Trophoblast cell (in vitro differentiated cells and primary cell): ENCODE measurements around the gene TSBP1.

ENCODE experiments used
- DNase-seq, 2 donors: peaks; one replicate each; pipeline ENCODE4 v3.0.0-alpha.2; 2016
- H2AFZ ChIP-seq: 2 replicates; pipeline ENCODE4 v1.6.1; 2013; ENCODE audit warnings: low read length, moderate library complexity, mild to moderate bottlenecking; ENCODE audit not compliant: insufficient read depth, poor library complexity
- H2AK5ac ChIP-seq: 2 replicates; pipeline ENCODE4 v1.6.1; 2013; ENCODE audit warnings: mild to moderate bottlenecking, low read length
- H2BK120ac ChIP-seq: 2 replicates; pipeline ENCODE4 v1.6.1; 2013; ENCODE audit warnings: low read length, mild to moderate bottlenecking, moderate library complexity; ENCODE audit not compliant: insufficient read depth, poor library complexity
- H2BK12ac ChIP-seq: 2 replicates; pipeline ENCODE4 v1.6.1; 2013; ENCODE audit warnings: mild to moderate bottlenecking, low read length, moderate library complexity
- H2BK5ac ChIP-seq: 2 replicates; pipeline ENCODE4 v1.6.1; 2013; ENCODE audit warnings: low read length, low read depth, moderate library complexity, mild to moderate bottlenecking; ENCODE audit not compliant: poor library complexity
- H3K14ac ChIP-seq: 2 replicates; pipeline ENCODE4 v1.6.1; 2013; ENCODE audit warnings: mild to moderate bottlenecking, low read length
- H3K18ac ChIP-seq: 2 replicates; pipeline ENCODE4 v1.6.1; 2013; ENCODE audit warnings: mild to moderate bottlenecking, low read length
- H3K23ac ChIP-seq: 2 replicates; pipeline ENCODE4 v1.6.1; 2013; ENCODE audit warnings: low read length
- H3K27ac ChIP-seq: 2 replicates; pipeline ENCODE4 v1.5.1; 2013; ENCODE audit warnings: low read depth, mild to moderate bottlenecking, inconsistent platforms, low read length, moderate library complexity
- H3K27me3 ChIP-seq: 2 replicates; pipeline ENCODE4 v1.6.1; 2013; ENCODE audit warnings: inconsistent platforms, mild to moderate bottlenecking, low read length, moderate library complexity; ENCODE audit not compliant: insufficient read depth
- H3K36me3 ChIP-seq, 2 experiments: 1 replicate in 1 of 2; 2 replicates in 1 of 2; pipeline ENCODE4 v1.6.1; 2013; ENCODE audit warnings: low read length in 2 of 2, mild to moderate bottlenecking in 2 of 2, moderate library complexity in 1 of 2; ENCODE audit not compliant: insufficient read depth in 2 of 2, control insufficient read depth in 1 of 2
- H3K4ac ChIP-seq: 2 replicates; pipeline ENCODE4 v1.6.1; 2013; ENCODE audit warnings: low read depth, mild to moderate bottlenecking, low read length, moderate library complexity
- H3K4me1 ChIP-seq, 2 experiments: 1 replicate in 1 of 2; 2 replicates in 1 of 2; pipeline ENCODE4 v1.6.1; 2013; ENCODE audit warnings: low read length in 2 of 2, mild to moderate bottlenecking in 2 of 2, moderate library complexity in 1 of 2; ENCODE audit not compliant: insufficient read depth in 2 of 2, control insufficient read depth in 1 of 2
- H3K4me2 ChIP-seq: 2 replicates; pipeline ENCODE4 v1.6.1; 2013; ENCODE audit warnings: inconsistent platforms, mild to moderate bottlenecking, low read length, moderate library complexity
- H3K4me3 ChIP-seq: 2 replicates; pipeline ENCODE4 v1.5.1; 2013; ENCODE audit warnings: mild to moderate bottlenecking, low read depth, low read length, inconsistent platforms
- H3K79me1 ChIP-seq: one replicate; pipeline ENCODE4 v1.6.1; 2013; ENCODE audit warnings: low read length
- H3K79me2 ChIP-seq: 2 replicates; pipeline ENCODE4 v1.6.1; 2013; ENCODE audit warnings: low read length, mild to moderate bottlenecking; ENCODE audit not compliant: control insufficient read depth, insufficient read depth, poor library complexity
- H3K9ac ChIP-seq: 2 replicates; pipeline ENCODE4 v1.6.1; 2013; ENCODE audit warnings: mild to moderate bottlenecking, low read length
- H3K9me3 ChIP-seq: 2 replicates; pipeline ENCODE4 v1.6.1; 2013; ENCODE audit warnings: low read depth, mild to moderate bottlenecking, control low read depth, inconsistent platforms, low read length; ENCODE audit not compliant: insufficient read depth
- H4K12ac ChIP-seq: 2 replicates; pipeline ENCODE4 v1.6.1; 2013; ENCODE audit warnings: low read depth, mild to moderate bottlenecking, low read length, moderate library complexity
- H4K8ac ChIP-seq: 2 replicates; pipeline ENCODE4 v1.6.1; 2013; ENCODE audit warnings: low read depth, mild to moderate bottlenecking, low read length, moderate library complexity
- H4K91ac ChIP-seq: one replicate; pipeline ENCODE4 v1.6.1; 2013; ENCODE audit warnings: low read depth, mild to moderate bottlenecking, low read length, moderate library complexity
- WGBS: extraction: QIAGEN DNeasy Blood & Tissue Kit; methylation state at CpG from one replicate; pipeline ENCODE4 v1.1.7; 2013; ENCODE audit warnings: missing lambda C conversion rate; ENCODE audit not compliant: insufficient read length, insufficient coverage; ENCODE audit errors: extremely low coverage; 5-methylcytosine and 5-hydroxymethylcytosine counted together

Gene TSBP1

GRCh38 chr6:32371229-32371628, 474 bp downstream of the TSBP1 start:
- no CpG with 5 or more reads among the region's 1 CpG for WGBS
- no peak overlapping the region for H4K91ac ChIP-seq

GRCh38 chr6:32370505-32370904, 1.2 kb downstream of the TSBP1 start:
- no peaks in the 10 kb centered on the region for H3K9me3 ChIP-seq
- H2BK12ac ChIP-seq, result no peak overlapping the region
- DNase-seq, result no peak
- no peak overlapping the region for H3K18ac ChIP-seq
- H4K8ac ChIP-seq, result no peak overlapping the region
- 100% methylated on average over 1 of the region's 2 CpGs for WGBS
- H3K27ac ChIP-seq, result no peak overlapping the region
- H2BK120ac ChIP-seq, result no peak overlapping the region
- no peaks in the 10 kb centered on the region for H3K79me2 ChIP-seq
- H3K79me1 ChIP-seq, result no peaks in the 10 kb centered on the region
- no peak overlapping the region for H4K91ac ChIP-seq
- H3K36me3 ChIP-seq, result no peaks in the 10 kb centered on the region
- H2AFZ ChIP-seq, result no peak overlapping the region
- H3K4me3 ChIP-seq, result no peak overlapping the region
- no peak overlapping the region for H3K4me2 ChIP-seq
- no peak overlapping the region for H3K9ac ChIP-seq
- no peak overlapping the region for H3K4ac ChIP-seq
- no peak overlapping the region for H3K23ac ChIP-seq
- no peaks in the 10 kb centered on the region for H3K4me1 ChIP-seq
- H2BK5ac ChIP-seq, result no peak overlapping the region
- H3K27me3 ChIP-seq, result no peaks in the 10 kb centered on the region
- no peak overlapping the region for H4K12ac ChIP-seq
- no peak overlapping the region for H3K14ac ChIP-seq
- no peak overlapping the region for H2AK5ac ChIP-seq

More at GRCh38 chr6:32371229-32371628, 474 bp downstream of the TSBP1 start:
- Histone ChIP-seq H3K18ac (no peak overlapping the region), H3K4me2 (no peak overlapping the region), H3K79me1 (no peaks in the 10 kb centered on the region), H2BK5ac (no peak overlapping the region), H3K79me2 (no peaks in the 10 kb centered on the region), H2AK5ac (no peak overlapping the region), H2BK12ac (no peak overlapping the region), H3K23ac (no peak overlapping the region), H3K27me3 (no peaks in the 10 kb centered on the region), H3K9me3 (no peaks in the 10 kb centered on the region), H3K4me3 (no peak overlapping the region), H3K14ac (no peak overlapping the region), H4K12ac (no peak overlapping the region), H2BK120ac (no peak overlapping the region), H3K4ac (no peak overlapping the region), H3K36me3 (no peaks in the 10 kb centered on the region), H2AFZ (no peak overlapping the region), H3K9ac (no peak overlapping the region), H3K4me1 (no peaks in the 10 kb centered on the region), H4K8ac (no peak overlapping the region), H3K27ac (no peak overlapping the region)
- DNase-seq, result no peak

GRCh38 chr6:32369660-32370059, 2.0 kb downstream of the TSBP1 start:
- H3K36me3 ChIP-seq, result no peaks in the 10 kb centered on the region
- H3K79me2 ChIP-seq, result no peaks in the 10 kb centered on the region
- H4K12ac ChIP-seq, result no peak overlapping the region
- H4K8ac ChIP-seq, result no peak overlapping the region
- no peak overlapping the region for H3K27ac ChIP-seq
- H3K9ac ChIP-seq, result no peak overlapping the region
- no peak overlapping the region for H2BK120ac ChIP-seq
- no peak overlapping the region for H3K4me2 ChIP-seq
- no peak overlapping the region for H2BK12ac ChIP-seq
- H2AK5ac ChIP-seq, result no peak overlapping the region
- no peaks in the 10 kb centered on the region for H3K79me1 ChIP-seq
- H2BK5ac ChIP-seq, result no peak overlapping the region
- no peaks in the 10 kb centered on the region for H3K9me3 ChIP-seq
- H3K14ac ChIP-seq, result no peak overlapping the region
- H3K4me1 ChIP-seq, result no peaks in the 10 kb centered on the region
- WGBS, result no CpG with 5 or more reads among the region's 3 CpGs
- DNase-seq, result no peak
- H3K4me3 ChIP-seq, result no peak overlapping the region
- no peak overlapping the region for H3K18ac ChIP-seq
- H3K27me3 ChIP-seq, result no peaks in the 10 kb centered on the region
- no peak overlapping the region for H3K23ac ChIP-seq
- no peak overlapping the region for H3K4ac ChIP-seq
- no peak overlapping the region for H2AFZ ChIP-seq
- no peak overlapping the region for H4K91ac ChIP-seq

GRCh38 chr6:32367644-32368043, 4.1 kb downstream of the TSBP1 start:
- no peaks in the 10 kb centered on the region for H3K27me3 ChIP-seq
- no peak overlapping the region for H3K9ac ChIP-seq
- no CpG with 5 or more reads among the region's 3 CpGs for WGBS
- no peak overlapping the region for H4K91ac ChIP-seq
- H3K4ac ChIP-seq, result no peak overlapping the region
- no peak overlapping the region for H3K4me2 ChIP-seq
- no peak overlapping the region for H2BK5ac ChIP-seq
- H2BK12ac ChIP-seq, result no peak overlapping the region
- H3K23ac ChIP-seq, result no peak overlapping the region
- no peaks in the 10 kb centered on the region for H3K79me2 ChIP-seq
- H3K79me1 ChIP-seq, result no peaks in the 10 kb centered on the region
- H3K4me1 ChIP-seq, result no peaks in the 10 kb centered on the region
- H4K8ac ChIP-seq, result no peak overlapping the region
- H2AFZ ChIP-seq, result no peak overlapping the region
- no peak for DNase-seq
- no peaks in the 10 kb centered on the region for H3K36me3 ChIP-seq
- H3K18ac ChIP-seq, result no peak overlapping the region
- no peak overlapping the region for H4K12ac ChIP-seq
- H3K9me3 ChIP-seq, result no peaks in the 10 kb centered on the region
- no peak overlapping the region for H3K14ac ChIP-seq
- H2AK5ac ChIP-seq, result no peak overlapping the region
- H2BK120ac ChIP-seq, result no peak overlapping the region
- no peak overlapping the region for H3K4me3 ChIP-seq
- no peak overlapping the region for H3K27ac ChIP-seq
